ENCODE results near the gene NSMCE3.

Gene NSMCE3

GRCh38 chr15:29220852-29221251 lies 48.8 kb downstream of the NSMCE3 start:
- no peak for DNase-seq
- no peak for ATAC-seq

DNA sequence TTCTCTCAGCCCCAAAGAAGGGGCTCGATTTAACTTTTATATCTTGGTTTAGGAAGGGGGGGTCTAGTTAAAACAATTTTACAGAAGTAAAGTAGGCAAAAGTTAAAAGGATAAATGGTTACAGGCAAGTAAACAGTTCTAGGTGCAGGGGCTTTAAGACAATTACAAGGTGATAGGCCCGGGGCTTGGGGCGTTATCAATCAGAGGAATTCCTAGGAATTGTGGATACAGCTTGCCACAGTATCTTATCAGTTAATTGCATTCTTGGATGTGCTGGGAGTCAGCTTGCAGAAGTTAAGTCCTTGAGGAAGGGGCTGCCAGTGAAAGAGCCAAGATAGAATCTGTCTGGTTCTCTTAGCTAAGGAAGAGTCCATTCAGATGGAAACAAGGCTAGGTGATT lies 52.7 kb downstream of the NSMCE3 start:
- no peak for DNase-seq
- ATAC-seq: no peak
